ENCODE results near the gene DDR2.

- TF ChIP-seq CTCF (IDR thresholded peaks at IDR 0.05), result no peak
- no peak for TF ChIP-seq POLR2A (IDR thresholded peaks at IDR 0.05)
- TF ChIP-seq POLR2AphosphoS5 (IDR thresholded peaks at IDR 0.05), result peak; percentile 85
Observed at GRCh38 chr1:162690672-162691434, 58.6 kb downstream of the DDR2 start.
